ENCODE results near the gene SORCS1.

- TF ChIP-seq CTCF (IDR thresholded peaks at IDR 0.05) (no peak), EZH2 (IDR thresholded peaks at IDR 0.05; ENCODE audit: borderline replicate concordance, insufficient read depth, low read depth, low read length, poor library complexity, severe bottlenecking) (no peak)
These were observed 607.5 kb downstream of the SORCS1 start for GRCh38 chr10:106557053-106557452.
